Subcutaneous abdominal adipose tissue (tissue), 5 donors: Measurements from ENCODE around the gene ARMH3.

Experiments
- H3K27ac ChIP-seq: one replicate; pipeline ENCODE4 v1.7.0; 2013; ENCODE audit warnings: low read depth, mild to moderate bottlenecking, inconsistent platforms, low read length, moderate library complexity
- H3K27me3 ChIP-seq, 5 donors: one replicate each; pipeline ENCODE4 v1.7.0; 2013; ENCODE audit warnings: low read length in 5 of 5, inconsistent platforms in 1 of 5; ENCODE audit not compliant: control insufficient read depth in 5 of 5, insufficient read depth in 4 of 5
- H3K36me3 ChIP-seq, 5 donors: one replicate each; pipeline ENCODE4 v1.7.0; 2013; ENCODE audit warnings: low read length in 5 of 5; ENCODE audit not compliant: control insufficient read depth in 5 of 5, insufficient read depth in 5 of 5
- H3K4me1 ChIP-seq, 5 donors: one replicate each; pipeline ENCODE4 v1.7.0; 2013; ENCODE audit warnings: low read length in 5 of 5, mild to moderate bottlenecking in 3 of 5, moderate library complexity in 1 of 5; ENCODE audit not compliant: control insufficient read depth in 5 of 5, insufficient read depth in 5 of 5
- H3K4me3 ChIP-seq, 5 donors: one replicate each; pipeline ENCODE4 v1.7.0; 2013; ENCODE audit warnings: low read length in 5 of 5, low read depth in 1 of 5
- H3K9ac ChIP-seq, 5 donors: one replicate each; pipeline ENCODE4 v1.7.0; 2013; ENCODE audit warnings: low read length in 5 of 5, mild to moderate bottlenecking in 4 of 5, moderate library complexity in 3 of 5
- H3K9me3 ChIP-seq, 5 donors: one replicate each; pipeline ENCODE4 v1.7.0; 2013; ENCODE audit warnings: low read length in 5 of 5; ENCODE audit not compliant: control insufficient read depth in 5 of 5
- donor health status: healthy.
- donor health status: healthy.
- donor health status: healthy.
- donor health status: healthy.
- donor health status: healthy.

ARMH3 gene

DNA sequence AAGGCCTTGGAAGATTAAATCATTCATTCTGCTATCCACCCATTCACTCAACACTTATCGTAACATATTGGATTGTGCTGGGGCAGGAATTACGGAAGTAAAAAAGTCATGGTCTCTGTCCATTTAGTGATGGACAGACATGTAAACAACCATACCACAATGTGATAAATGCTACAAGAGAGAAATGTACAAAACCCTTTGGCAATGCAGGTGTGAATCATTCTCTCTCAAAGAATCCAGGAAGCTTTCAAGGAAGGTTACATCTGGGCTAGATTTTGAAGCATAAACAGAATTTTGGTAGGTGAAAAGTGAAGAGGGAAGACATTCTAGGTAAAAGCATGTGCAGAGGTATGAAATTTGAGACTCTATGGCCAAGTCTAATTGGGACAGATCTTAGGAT lies 150.7 kb downstream of the ARMH3 start:
- Histone ChIP-seq H3K9ac (no peak overlapping the region), H3K4me1 (peaks cover 0 to 2% (median 0%) of the 10 kb centered on the region in 5 donors)

DNA sequence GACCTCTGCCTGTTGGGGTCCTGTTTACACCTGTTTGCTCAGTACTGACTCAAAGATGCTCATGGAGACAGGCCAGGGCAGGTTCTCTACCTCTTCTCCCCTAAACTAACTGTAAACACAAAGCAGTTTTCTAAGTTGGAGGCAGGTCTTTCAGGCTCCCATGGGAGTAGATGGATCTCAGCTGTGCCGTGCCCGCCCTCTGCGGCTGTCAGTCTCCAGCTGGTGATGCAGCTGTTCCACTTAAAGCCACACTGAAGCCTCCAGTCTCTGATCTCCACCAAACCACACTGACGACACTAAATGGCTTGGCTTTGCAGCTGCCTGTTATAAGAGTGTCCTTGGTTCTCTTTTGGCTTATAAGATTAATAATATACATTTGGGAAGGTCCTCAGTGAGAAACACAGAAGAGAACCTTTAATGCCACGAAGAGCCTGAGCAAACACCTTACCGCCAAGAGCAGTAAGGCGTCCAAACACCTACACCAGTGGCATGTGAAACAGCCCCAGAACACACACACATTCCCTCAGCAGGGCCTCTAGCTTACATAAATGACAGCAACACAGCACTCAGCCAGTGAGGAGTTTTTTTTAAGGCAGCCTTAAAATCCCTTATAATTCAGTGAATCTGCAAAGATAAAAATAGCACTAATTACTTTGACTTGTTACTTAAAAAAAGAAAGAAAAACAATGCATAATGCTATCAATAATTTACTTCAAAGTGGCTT lies 152.0 kb downstream of the ARMH3 start:
- Histone ChIP-seq H3K4me1 (peaks cover 0 to 2% (median 0%) of the 10 kb centered on the region in 5 donors), H3K9me3 (no peaks in the 10 kb centered on the region), H3K4me3 (no peak overlapping the region), H3K9ac (no peak overlapping the region), H3K27me3 (no peaks in the 10 kb centered on the region), H3K27ac (no peak overlapping the region), H3K36me3 (peaks cover 2 to 20% (median 9%) of the 10 kb centered on the region in 5 donors)

More for the DNA sequence above, 150.7 kb downstream of the ARMH3 start:
- Histone ChIP-seq H3K9me3 (no peaks in the 10 kb centered on the region), H3K27me3 (no peaks in the 10 kb centered on the region), H3K27ac (no peak overlapping the region), H3K4me3 (no peak overlapping the region), H3K36me3 (peaks cover 2 to 20% (median 9%) of the 10 kb centered on the region in 5 donors)

DNA sequence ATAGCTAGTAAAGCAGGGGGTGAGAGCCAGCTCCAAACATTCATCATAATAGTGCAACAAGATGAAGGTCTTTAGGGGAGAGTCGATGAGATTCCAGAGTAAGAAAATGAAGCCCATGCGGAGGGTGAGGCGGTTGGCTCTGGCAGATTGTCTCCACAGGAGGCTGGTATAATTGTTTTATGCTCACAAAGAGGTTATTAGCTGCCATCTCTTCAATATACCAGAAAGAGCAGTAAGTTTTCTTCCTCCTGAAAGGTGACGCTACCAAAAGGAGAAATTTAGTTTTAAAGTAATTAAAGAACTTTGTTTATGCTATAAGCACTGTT lies 153.2 kb downstream of the ARMH3 start:
- no peak overlapping the region for H3K9ac ChIP-seq
- no peaks in the 10 kb centered on the region for H3K9me3 ChIP-seq
- no peak overlapping the region for H3K27ac ChIP-seq
- peaks cover 2 to 20% (median 9%) of the 10 kb centered on the region in 5 donors for H3K36me3 ChIP-seq
- H3K27me3 ChIP-seq, result no peaks in the 10 kb centered on the region
- H3K4me3 ChIP-seq, result no peak overlapping the region
- H3K4me1 ChIP-seq, result peaks cover 0 to 2% (median 0%) of the 10 kb centered on the region in 5 donors

DNA sequence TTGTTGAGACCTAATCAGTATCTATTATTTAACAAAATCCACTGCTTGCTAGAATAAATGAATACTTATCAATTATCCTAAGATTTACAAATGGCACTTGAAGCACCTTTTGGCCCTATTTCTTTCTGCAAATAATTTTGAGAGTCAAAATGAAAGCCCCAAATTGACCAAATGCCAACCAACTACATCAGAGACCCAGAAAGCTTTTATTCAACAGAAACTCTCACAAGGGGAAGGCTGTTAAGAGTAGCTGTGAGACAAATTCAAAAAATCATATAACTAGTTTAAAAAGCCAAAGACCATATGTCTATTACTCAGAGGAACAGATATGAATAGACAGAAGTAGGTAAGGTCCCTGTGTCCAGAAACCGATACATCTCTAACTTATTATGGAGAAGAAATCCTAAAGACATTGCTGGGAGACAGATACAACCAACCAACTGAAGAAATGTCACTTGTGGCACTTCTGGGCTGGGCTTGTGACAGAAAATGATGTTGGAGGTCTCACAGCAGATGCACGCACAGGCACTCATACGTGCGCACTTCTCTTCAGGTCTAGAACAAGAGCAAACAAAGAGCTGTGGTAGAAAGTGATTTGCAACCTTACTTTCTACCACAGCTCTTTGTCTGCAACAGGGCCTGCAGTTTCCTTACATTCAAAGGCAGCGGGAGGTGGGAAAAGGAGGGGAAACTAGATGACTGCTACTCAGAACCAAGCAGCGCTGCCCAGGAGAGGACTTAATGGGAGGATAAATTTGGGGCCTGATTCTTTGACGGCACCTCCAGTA lies 153.7 kb downstream of the ARMH3 start:
- no peaks in the 10 kb centered on the region for H3K9me3 ChIP-seq
- H3K4me1 ChIP-seq, result peaks cover 0 to 2% (median 0%) of the 10 kb centered on the region in 5 donors
- H3K27me3 ChIP-seq, result no peaks in the 10 kb centered on the region
- no peak overlapping the region for H3K27ac ChIP-seq
- no peak overlapping the region for H3K9ac ChIP-seq
- peaks cover 2 to 20% (median 9%) of the 10 kb centered on the region in 5 donors for H3K36me3 ChIP-seq
- no peak overlapping the region for H3K4me3 ChIP-seq

DNA sequence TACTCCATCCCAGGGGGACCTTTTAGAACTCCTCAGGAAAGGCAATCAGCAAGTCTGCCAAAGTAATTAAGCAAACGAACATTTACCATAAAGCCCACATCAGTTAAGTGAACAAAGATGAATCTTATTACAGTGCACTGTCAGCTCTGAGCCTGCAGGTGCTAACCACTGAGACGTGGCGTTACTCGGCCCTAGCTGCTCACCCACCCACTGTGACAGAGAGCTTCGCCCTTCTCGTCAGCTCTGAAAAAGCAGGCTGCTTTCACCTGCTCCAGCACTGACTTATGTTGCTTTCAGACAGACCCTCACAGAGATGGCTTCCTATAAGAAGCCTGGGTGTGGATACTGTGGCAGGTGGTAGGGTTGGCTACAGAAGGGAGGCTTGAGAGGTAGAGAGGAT lies 154.6 kb downstream of the ARMH3 start:
- Histone ChIP-seq H3K27me3 (no peaks in the 10 kb centered on the region), H3K4me1 (peaks cover 0 to 2% (median 0%) of the 10 kb centered on the region in 5 donors), H3K36me3 (peaks cover 2 to 20% (median 9%) of the 10 kb centered on the region in 5 donors), H3K4me3 (no peak overlapping the region), H3K9ac (no peak overlapping the region), H3K27ac (no peak overlapping the region), H3K9me3 (no peaks in the 10 kb centered on the region)

DNA sequence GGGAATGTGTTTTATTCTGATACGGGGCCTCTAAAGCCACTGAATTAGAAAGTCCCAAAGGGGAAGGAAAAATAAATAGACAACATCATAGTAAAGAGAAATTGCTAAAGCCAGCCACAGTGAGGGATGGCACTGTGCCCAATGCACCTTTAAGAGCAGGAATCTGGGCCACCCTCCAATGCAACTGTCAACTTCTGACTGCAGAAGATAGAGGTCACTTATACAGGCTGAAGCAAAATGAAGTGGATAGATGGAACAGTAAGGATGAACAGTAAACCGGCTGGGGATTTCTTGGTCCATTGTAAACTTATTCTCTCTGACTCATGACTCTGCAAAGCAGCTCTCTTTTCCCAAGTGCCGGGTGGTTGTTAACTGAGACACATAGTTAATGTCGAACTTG lies 158.3 kb downstream of the ARMH3 start:
- H3K9ac ChIP-seq, result no peak overlapping the region
- H3K4me1 ChIP-seq, result peaks cover 0 to 9% (median 2%) of the 10 kb centered on the region in 5 donors
- H3K4me3 ChIP-seq, result no peak overlapping the region
- H3K9me3 ChIP-seq, result no peaks in the 10 kb centered on the region
- H3K27me3 ChIP-seq, result no peaks in the 10 kb centered on the region
- H3K27ac ChIP-seq, result no peak overlapping the region
- H3K36me3 ChIP-seq, result peaks cover under 1 to 12% (median 3%) of the 10 kb centered on the region in 5 donors

DNA sequence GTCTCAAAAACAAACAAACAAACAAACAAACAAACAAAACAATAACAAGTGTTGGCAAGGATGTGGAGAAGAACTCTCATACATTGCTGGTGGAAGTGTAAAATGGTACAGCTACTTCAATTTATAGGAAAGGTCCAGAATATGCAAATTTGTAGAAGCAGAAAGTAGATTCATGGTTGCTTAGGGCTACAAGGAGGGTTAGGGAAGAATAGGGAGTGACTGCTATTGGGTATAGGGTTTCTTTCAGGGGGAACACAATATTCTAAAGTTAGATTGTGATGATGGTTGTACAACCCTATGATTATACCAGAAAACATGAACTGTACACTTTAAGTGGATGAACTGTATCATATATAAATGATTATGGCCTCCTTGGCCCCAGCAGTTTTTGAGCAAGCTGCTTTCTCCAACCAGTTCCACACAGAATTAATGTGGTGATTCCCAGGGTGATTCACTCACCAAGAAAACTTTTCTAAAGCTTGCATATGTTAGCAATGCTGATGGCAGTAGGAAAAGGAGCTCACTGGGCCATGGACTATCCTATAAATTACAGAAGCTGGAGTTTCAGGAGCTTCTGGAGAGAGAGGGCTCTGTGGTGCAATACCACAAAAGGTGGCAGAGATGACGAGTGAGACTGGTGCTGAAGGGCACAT lies 159.6 kb downstream of the ARMH3 start:
- no peaks in the 10 kb centered on the region for H3K27me3 ChIP-seq
- peaks cover 0 to 9% (median 2%) of the 10 kb centered on the region in 5 donors for H3K4me1 ChIP-seq
- H3K4me3 ChIP-seq, result no peak overlapping the region
- H3K9ac ChIP-seq, result no peak overlapping the region
- H3K27ac ChIP-seq, result no peak overlapping the region
- peaks cover 0 to 5% (median 3%) of the 10 kb centered on the region in 5 donors for H3K36me3 ChIP-seq
- H3K9me3 ChIP-seq, result no peaks in the 10 kb centered on the region

DNA sequence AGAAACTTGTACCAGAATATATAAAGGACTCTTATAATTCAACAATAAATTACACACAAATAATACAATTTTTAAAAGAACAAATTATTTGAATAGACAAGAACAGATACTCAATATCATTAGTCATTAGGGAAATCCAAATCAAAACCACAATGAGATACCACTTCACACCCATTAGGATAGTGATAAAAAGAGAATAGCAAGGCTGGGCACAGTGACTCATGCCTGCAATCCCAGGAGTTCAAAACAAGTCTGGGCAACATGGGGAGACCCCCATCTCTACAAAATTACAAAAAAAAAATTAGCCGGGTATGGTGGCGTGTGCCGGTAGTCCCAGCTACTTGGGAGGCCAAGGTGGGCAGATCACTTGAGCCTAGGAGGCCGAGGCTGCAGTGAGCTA lies 160.2 kb downstream of the ARMH3 start:
- Histone ChIP-seq H3K9me3 (no peaks in the 10 kb centered on the region), H3K36me3 (peaks cover 0 to under 1% (median 0%) of the 10 kb centered on the region in 5 donors), H3K4me3 (no peak overlapping the region), H3K4me1 (peaks cover 0 to 9% (median 2%) of the 10 kb centered on the region in 5 donors), H3K27me3 (no peaks in the 10 kb centered on the region), H3K9ac (no peak overlapping the region), H3K27ac (no peak overlapping the region)

DNA sequence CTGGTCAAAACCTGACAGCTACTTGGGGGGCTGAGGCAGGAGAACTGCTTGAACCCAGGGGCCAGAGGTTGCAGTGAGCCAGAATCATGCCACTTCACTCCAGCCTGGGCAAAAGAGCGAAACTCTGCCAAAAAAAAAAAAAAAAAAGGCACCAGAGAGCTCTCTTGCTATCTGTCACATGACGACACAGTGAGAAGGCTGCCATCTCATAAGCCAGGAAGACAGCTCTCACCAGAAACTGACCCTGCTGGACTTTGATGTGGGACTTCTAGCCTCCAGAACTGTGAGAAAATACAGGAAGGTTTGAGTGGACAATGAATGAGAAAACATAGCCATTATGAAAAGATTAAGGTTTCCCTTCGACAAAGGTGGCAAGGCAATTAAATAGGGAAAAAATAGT lies 161.2 kb downstream of the ARMH3 start:
- Histone ChIP-seq H3K27ac (no peak overlapping the region), H3K36me3 (no peaks in the 10 kb centered on the region), H3K9me3 (no peaks in the 10 kb centered on the region), H3K27me3 (no peaks in the 10 kb centered on the region), H3K9ac (no peak overlapping the region), H3K4me3 (no peak overlapping the region), H3K4me1 (peaks cover 0 to 9% (median 0%) of the 10 kb centered on the region in 5 donors)

DNA sequence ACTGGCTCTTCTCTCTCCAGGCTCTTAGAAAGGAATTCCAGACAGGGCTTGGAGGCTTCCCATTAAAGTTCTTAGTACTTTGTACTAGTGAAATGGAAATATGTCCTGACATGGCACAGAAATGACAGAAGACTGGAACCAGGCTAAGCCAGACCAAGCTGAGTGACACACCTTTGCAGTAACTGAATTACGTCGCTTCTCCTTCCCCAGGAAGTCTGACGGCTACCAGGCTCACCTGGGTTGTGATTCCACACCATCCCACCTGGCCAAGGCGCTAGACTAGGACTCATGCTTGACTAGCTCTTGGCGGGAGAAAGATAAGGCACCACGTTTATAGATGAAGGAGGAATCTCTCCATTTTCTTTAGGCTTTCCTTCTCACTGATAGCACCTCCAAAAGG lies 161.7 kb downstream of the ARMH3 start:
- no peaks in the 10 kb centered on the region for H3K36me3 ChIP-seq
- H3K27ac ChIP-seq, result no peak overlapping the region
- no peaks in the 10 kb centered on the region for H3K9me3 ChIP-seq
- no peak overlapping the region for H3K4me3 ChIP-seq
- H3K27me3 ChIP-seq, result no peaks in the 10 kb centered on the region
- no peak overlapping the region for H3K9ac ChIP-seq
- peaks cover 0 to 9% (median 0%) of the 10 kb centered on the region in 5 donors for H3K4me1 ChIP-seq
